Measurements from ENCODE around the gene PDS5A.
A peak's percentile ranks its signal among the peaks of the same experiment; 100 is the strongest.
"Not testable (repeated sequence)": the region's sequence is repeated elsewhere in the genome, so short reads cannot be mapped to it uniquely, and the experiment has no call there.

PDS5A gene

GRCh38 chr4:39838431-39838830 lies 139.3 kb downstream of the PDS5A start:
- not testable (repeated sequence) for DNase-seq (ENCODE audit: low read depth)

DNA sequence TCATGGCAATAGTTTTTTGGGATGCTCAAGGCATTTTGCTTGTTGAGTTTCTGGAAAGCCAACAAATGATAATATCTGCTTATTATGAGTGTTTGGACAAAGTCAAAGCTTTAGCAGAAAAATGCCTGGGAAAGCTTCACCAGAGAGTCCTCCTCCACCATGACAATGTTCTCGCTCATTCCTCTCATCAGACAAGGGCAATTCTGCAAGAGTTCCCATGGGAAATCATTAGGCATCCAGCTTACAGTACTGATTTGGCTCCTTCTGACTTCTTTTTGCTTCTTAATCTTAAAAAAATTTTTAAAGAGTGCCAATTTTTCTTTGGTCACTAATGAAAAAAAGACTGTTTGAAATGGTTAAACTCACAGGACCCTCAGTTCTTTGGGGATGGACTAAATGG lies 143.4 kb downstream of the PDS5A start:
- DNase-seq (ENCODE audit: low read depth) = no peak

GRCh38 chr4:39825741-39826231 lies 151.9 kb downstream of the PDS5A start:
- DNase-seq (ENCODE audit: low read depth) = peak; percentile 77

GRCh38 chr4:39825090-39825489 lies 152.6 kb downstream of the PDS5A start:
- no peak for DNase-seq (ENCODE audit: low read depth)

GRCh38 chr4:39823191-39823590 lies 154.5 kb downstream of the PDS5A start:
- peak; percentile 41 for DNase-seq (ENCODE audit: low read depth)

DNA sequence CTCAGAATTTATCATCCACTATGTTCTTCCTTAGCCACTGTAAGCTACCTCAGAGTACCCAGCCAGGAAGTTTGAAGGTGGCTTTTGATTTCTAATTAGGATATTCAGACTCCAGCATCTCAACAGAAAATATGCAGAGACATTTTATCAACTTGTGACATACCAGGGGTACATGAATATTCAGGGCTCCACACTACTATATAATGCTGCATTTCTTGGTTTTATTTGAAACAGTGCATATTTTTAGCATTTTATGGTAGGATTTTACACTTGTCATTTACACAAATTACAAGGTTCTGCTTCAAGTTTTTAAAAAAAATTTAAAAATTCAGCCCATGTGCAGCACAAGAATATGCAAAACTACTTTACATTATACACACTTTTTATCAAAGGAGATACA lies 155.0 kb downstream of the PDS5A start:
- DNase-seq (ENCODE audit: low read depth) = no peak

DNA sequence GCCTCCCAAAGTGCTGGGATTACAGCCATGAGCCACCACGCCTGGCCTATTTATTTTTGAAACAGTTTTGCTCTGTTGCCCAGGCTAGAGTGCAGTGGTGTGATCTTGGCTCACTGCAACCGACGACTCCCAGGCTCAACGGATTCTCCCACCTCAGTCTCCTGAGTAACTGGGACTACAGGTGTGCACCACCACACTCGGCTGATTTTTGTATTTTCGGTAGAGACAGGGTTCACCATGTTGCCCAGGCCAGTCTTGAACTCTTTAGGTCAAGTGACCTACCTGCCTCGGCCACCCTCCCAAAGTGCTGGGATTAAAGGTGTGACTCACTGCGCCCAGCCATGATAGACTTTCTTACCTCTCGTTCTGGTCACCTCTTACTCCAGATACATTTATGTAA lies 155.8 kb downstream of the PDS5A start:
- DNase-seq (ENCODE audit: low read depth) = no peak

- no peak for DNase-seq (ENCODE audit: low read depth)
These were observed 157.5 kb downstream of the PDS5A start for GRCh38 chr4:39820186-39820585.

DNA sequence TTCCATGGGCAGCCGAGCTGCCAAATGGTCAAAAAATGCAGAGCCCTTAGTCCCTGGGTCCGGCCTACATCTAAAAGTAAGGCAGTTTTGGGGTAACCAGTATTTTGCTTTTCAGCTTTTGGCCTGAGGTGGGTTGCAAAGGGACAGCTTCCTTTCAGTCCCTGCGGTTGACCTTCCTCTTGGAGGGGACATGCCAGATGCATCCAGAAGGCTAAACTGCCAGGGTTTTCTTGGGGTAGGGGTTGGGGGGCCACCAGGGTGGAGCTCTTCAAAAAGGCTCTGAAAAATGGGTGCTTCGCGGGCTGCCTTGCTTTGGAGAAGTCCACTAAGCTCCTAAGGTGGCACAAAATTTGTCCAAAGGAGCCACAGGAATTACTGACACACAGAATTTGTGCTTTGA lies 159.1 kb downstream of the PDS5A start:
- no peak for DNase-seq (ENCODE audit: low read depth)

GRCh38 chr4:39814403-39815185 lies 163.1 kb downstream of the PDS5A start:
- DNase-seq (ENCODE audit: low read depth) = peak; percentile 55

- peak; percentile 22 for DNase-seq (ENCODE audit: low read depth)
These were observed 163.9 kb downstream of the PDS5A start for GRCh38 chr4:39813761-39814160.

DNA sequence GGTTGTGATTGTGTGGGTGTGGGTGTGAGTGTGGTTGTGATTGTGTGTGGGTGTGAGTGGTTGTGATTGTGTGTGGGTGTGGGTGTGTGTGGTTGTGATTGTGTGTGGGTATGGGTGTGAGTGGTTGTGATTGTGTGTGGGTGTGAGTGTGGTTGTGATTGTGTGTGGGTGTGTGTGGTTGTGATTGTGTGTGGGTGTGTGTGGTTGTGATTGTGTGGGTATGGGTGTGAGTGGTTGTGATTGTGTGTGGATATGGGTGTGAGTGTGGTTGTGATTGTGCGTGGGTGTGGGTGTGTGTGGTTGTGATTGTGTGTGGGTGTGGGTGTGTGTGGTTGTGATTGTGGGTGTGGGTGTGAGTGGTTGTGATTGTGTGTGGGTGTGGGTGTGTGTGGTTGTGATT lies 164.7 kb downstream of the PDS5A start:
- peak; percentile 8 for DNase-seq (ENCODE audit: low read depth)

DNA sequence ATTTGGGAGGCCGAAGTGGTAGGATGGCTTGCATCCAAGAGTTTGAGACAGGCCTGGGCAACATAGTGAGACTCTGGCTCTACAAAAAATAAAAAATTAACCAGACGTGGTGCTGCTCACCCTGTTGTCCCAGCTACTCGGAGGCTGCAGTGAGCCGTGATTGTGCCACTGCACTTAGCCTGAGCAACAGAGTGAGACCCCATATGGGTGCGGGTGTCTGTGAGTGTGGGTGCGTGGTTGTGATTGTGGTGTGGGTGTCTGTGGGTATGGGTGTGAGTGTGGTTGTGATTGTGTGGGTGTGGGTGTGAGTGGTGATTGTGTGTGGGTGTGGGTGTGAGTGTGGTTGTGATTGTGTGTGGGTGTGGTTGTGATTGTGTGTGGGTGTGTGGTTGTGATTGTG lies 165.2 kb downstream of the PDS5A start:
- peak; percentile 19 for DNase-seq (ENCODE audit: low read depth)

GRCh38 chr4:39808231-39808749 lies 169.4 kb downstream of the PDS5A start:
- DNase-seq (ENCODE audit: low read depth) = peak; percentile 9

GRCh38 chr4:39802005-39802404 lies 175.7 kb downstream of the PDS5A start:
- no peak for DNase-seq (ENCODE audit: low read depth)

- DNase-seq (ENCODE audit: low read depth) = not testable (repeated sequence)
These were observed 184.7 kb downstream of the PDS5A start for GRCh38 chr4:39792976-39793375.

DNA sequence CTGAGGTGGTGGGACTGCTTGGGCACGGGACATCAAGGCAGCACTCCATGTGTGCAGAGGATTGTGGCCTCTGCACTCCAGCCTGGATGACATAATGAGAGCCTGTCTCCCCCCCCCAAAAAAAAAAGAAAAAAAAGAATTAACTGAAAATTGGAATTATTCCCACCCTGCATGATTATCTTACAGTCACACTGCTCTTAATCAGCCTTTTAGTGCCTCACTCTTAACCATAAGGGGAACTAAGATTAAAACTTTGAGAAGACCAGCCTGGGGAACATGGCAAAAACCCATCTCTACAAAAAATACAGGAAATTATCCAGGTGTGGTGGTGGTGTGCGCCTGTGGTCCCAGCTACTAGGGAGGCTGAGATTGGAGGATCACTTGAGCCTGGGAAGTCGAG lies 185.2 kb downstream of the PDS5A start:
- DNase-seq (ENCODE audit: low read depth) = no peak

DNA sequence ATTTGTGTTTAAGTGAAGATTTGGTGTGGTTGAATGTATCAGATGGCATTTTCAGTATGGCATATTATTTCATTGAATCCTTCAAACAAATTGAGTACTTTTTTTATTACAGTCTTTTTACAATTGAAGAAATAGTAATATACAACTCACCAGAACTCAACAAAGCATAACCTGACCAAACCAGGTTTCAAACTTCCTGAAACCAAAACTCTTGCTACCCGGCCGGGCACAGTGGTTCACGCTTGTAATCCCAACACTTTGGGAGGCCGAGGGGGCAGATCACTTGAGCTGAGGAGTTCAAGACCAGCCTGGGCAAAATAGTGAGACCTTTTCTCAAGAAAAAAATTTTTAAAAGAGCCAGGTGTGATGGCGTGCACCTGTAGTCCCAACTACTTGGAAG lies 185.6 kb downstream of the PDS5A start:
- no peak for DNase-seq (ENCODE audit: low read depth)

- no peak for DNase-seq (ENCODE audit: low read depth)
These were observed 190.9 kb downstream of the PDS5A start for GRCh38 chr4:39786838-39787237.

- no peak for DNase-seq (ENCODE audit: low read depth)
These were observed 192.6 kb downstream of the PDS5A start for GRCh38 chr4:39785083-39785482.

GRCh38 chr4:39781988-39782387 lies 195.7 kb downstream of the PDS5A start:
- not testable (repeated sequence) for DNase-seq (ENCODE audit: low read depth)

Measured in amniotic epithelial cell (primary cell).